K562 (cell line): Measurements from ENCODE around the gene PCMTD2. TPM values are rescaled to one million over a fixed set of nuclear protein-coding genes. Genes with fewer than 3 reads are reported as not detected.

ENCODE experiments used
- ATAC-seq: fragments of 200-7000 bp; cut with Tn5 transposase; 3 replicates; pipeline ENCODE4 v1.9.1; 2020; ENCODE audit warnings: moderate library complexity
- BruUV-seq: library from RNA; stranded (reverse); fragments of 400-500 nt; replicated peaks from 2 replicates; lab custom pipeline; 2021; lab: Mats Ljungman, UMichigan
- CTCF ChIA-PET: fragments of 300-600 bp; formaldehyde crosslinking; extraction: SDS; loops from one replicate; lab custom pipeline; 2021; ENCODE audit warnings: low intra/inter-chr PET ratio; lab: Yijun Ruan, JAX
- POLR2A ChIA-PET: fragments of 300-600, 350-650 bp; sonication (Branson Sonifier 250); formaldehyde crosslinking; extraction: SDS; loops from one replicate; lab custom pipeline; 2021; ENCODE audit warnings: antibody characterized with exemption, inconsistent platforms; lab: Yijun Ruan, JAX
- DNase-seq, 4 experiments: peaks; one replicate each; pipeline versions ENCODE4 v3.0.0 to v3.0.0-alpha.2; 2011 to 2018; ENCODE audit warnings: low spot score in 3 of 4, mixed read lengths in 3 of 4; ENCODE audit errors: extremely low read depth in 1 of 4
- FAIRE-seq: peaks from 2 replicates; lab custom pipeline; 2011; peaks lifted over from hg19 to GRCh38; lab: Jason Lieb, UNC
- H2AFZ ChIP-seq: 2 replicates; pipeline ENCODE4 v1.6.0; 2011; ENCODE audit warnings: low read depth, low read length, control low read depth, inconsistent platforms
- H3K27ac ChIP-seq: fragments of 200-600 bp; 3 replicates; pipeline ENCODE4 v1.8.0; 2011; ENCODE audit warnings: low read depth, mild to moderate bottlenecking, control low read depth, inconsistent platforms, low read length, moderate library complexity, mixed read lengths; ENCODE audit errors: extremely low read depth
- H3K27me3 ChIP-seq, 2 experiments: fragments of 300-600 bp in 1 of 2; 2 replicates in 1 of 2; 3 replicates in 1 of 2; pipeline versions ENCODE4 v1.6.0 to v1.8.0; 2011; ENCODE audit warnings: inconsistent platforms in 2 of 2, low read length in 2 of 2, mild to moderate bottlenecking in 1 of 2, mixed read lengths in 1 of 2, moderate library complexity in 1 of 2; ENCODE audit not compliant: control insufficient read depth in 2 of 2, insufficient read depth in 2 of 2
- H3K36me3 ChIP-seq: fragments of 300-600 bp; 3 replicates; pipeline ENCODE4 v1.8.0; 2011; ENCODE audit warnings: mild to moderate bottlenecking, low read length, inconsistent platforms; ENCODE audit not compliant: control insufficient read depth, insufficient read depth
- H3K4me1 ChIP-seq, 2 experiments: fragments of 200-600 bp in 1 of 2; replicated peaks in 1 of 2; 2 replicates in 1 of 2; 3 replicates in 1 of 2; pipeline versions ENCODE4 v1.5.1 to v1.8.0; 2011; ENCODE audit warnings: inconsistent platforms in 2 of 2, low read length in 2 of 2, mild to moderate bottlenecking in 1 of 2, mixed read lengths in 1 of 2, moderate library complexity in 1 of 2; ENCODE audit not compliant: control insufficient read depth in 2 of 2, insufficient read depth in 2 of 2
- H3K4me2 ChIP-seq: 2 replicates; pipeline ENCODE4 v1.6.1; 2011; ENCODE audit warnings: low read length, control low read depth, inconsistent platforms, mixed read lengths; ENCODE audit not compliant: insufficient read depth
- H3K4me3 ChIP-seq: fragments of 200-600 bp; sonication (generic), shearing (Covaris generic); 2 replicates; pipeline ENCODE4 v1.5.1; 2016; ENCODE audit warnings: control low read depth, inconsistent platforms
- H3K79me2 ChIP-seq: fragments of 200-600 bp; 3 replicates; pipeline ENCODE4 v1.8.0; 2011; ENCODE audit warnings: low read length, inconsistent platforms; ENCODE audit not compliant: control insufficient read depth, insufficient read depth
- H3K9ac ChIP-seq, 2 experiments: 2 replicates each; pipeline versions ENCODE4 v1.6.0 to v1.6.1; 2011; ENCODE audit warnings: low read depth in 2 of 2, low read length in 2 of 2, control low read depth in 1 of 2, inconsistent platforms in 1 of 2, mild to moderate bottlenecking in 1 of 2, mixed read lengths in 1 of 2; ENCODE audit not compliant: insufficient read depth in 1 of 2
- H3K9me1 ChIP-seq: one replicate; pipeline ENCODE4 v1.6.0; 2011; ENCODE audit warnings: inconsistent platforms, mild to moderate bottlenecking, low read length, moderate library complexity; ENCODE audit not compliant: control insufficient read depth, insufficient read depth
- H3K9me3 ChIP-seq: replicated peaks from 2 replicates; pipeline ENCODE4 v1.5.1; 2011; ENCODE audit warnings: low read depth, low read length, inconsistent platforms; ENCODE audit not compliant: control insufficient read depth, insufficient read depth
- H4K20me1 ChIP-seq: replicated peaks from 2 replicates; pipeline ENCODE4 v1.6.1; 2011; ENCODE audit warnings: low read length, inconsistent platforms, mixed read lengths; ENCODE audit not compliant: control insufficient read depth, insufficient read depth
- BACH1 ChIP-seq: fragments of 200-800 bp; sonication (Bioruptor generic); IDR thresholded peaks from 2 replicates; pipeline ENCODE4 v1.6.1; 2016; ENCODE audit warnings: missing genetic modification characterization, missing compliant biosample characterization
- BDP1 ChIP-seq: IDR thresholded peaks from 3 replicates; pipeline ENCODE4 v1.6.1; 2011; ENCODE audit not compliant: insufficient read length, insufficient read depth
- CHD4 ChIP-seq: fragments of 200-600 bp; sonication (generic); IDR thresholded peaks from 3 replicates; pipeline ENCODE4 v1.6.1; 2012; ENCODE audit warnings: low read depth, mild to moderate bottlenecking, mixed read lengths, low read length, inconsistent platforms; ENCODE audit not compliant: insufficient read depth, insufficient replicate concordance, poor library complexity, severe bottlenecking
- FOS ChIP-seq: IDR thresholded peaks from 3 replicates; pipeline ENCODE4 v1.6.1; 2011; ENCODE audit not compliant: insufficient read length; ENCODE audit errors: extremely low read depth
- NFE2L1 ChIP-seq: fragments of 450-650 bp; IDR thresholded peaks from 2 replicates; pipeline ENCODE4 v1.6.1; 2016; ENCODE audit warnings: missing genetic modification characterization, low read depth, mild to moderate bottlenecking, missing compliant biosample characterization, moderate library complexity, borderline replicate concordance
- WGBS: fragments of 100-300 bp; shearing (Covaris generic); methylation state at CpG from one replicate; pipeline ENCODE4 v1.1.6; 2016; ENCODE audit warnings: low coverage, mixed read lengths; ENCODE audit not compliant: insufficient coverage; ENCODE audit errors: missing lambda C conversion rate; 5-methylcytosine and 5-hydroxymethylcytosine counted together
- in situ Hi-C: fragments of 300-500 bp; cut with MboI; formaldehyde crosslinking; loops from 4 replicates; pipeline ENCODE4 v1.15.0; 2018; ENCODE audit warnings: inconsistent platforms, mixed read lengths
- intact Hi-C: fragments of 100-400 bp; cut with micrococcal nuclease; formaldehyde crosslinking; loops from 2 replicates; pipeline ENCODE4 v1.14.2; 2022
- polyA plus RNA-seq, 8 experiments: library from polyadenylated mRNA; depleted of rRNA in 4 of 8; stranded (reverse) in 5 of 8; unstranded in 3 of 8; fragments of >200 nt; fragmentation: Nextera tagmentation in 2 of 8; fragmentation: Illumina TruSeq in 1 of 8; extraction: Ambion mirVana in 2 of 8; extraction: Trizol in 1 of 8; gene quantifications; 2 replicates each; pipeline versions ENCODE4 v1.2.1 to v1.2.3, GENCODE V29; 2011 to 2014; ENCODE audit warnings: inconsistent platforms in 1 of 8, missing spikeins in 1 of 8
- total RNA-seq, 7 experiments: library from RNA; depleted of rRNA in 6 of 7; stranded (reverse); fragments of >200 nt in 6 of 7; fragmentation: Illumina TruSeq in 2 of 7; extraction: Trizol in 2 of 7; gene quantifications; 2 replicates each; pipeline versions ENCODE4 v1.2.1 to v1.2.3, GENCODE V29; 2011 to 2021; ENCODE audit warnings: low replicate concordance in 1 of 7
- TF ChIP-seq, protein P1 (sequence below), 2 experiments: fragments of 450-650 bp; IDR thresholded peaks; 2 replicates each; pipeline ENCODE4 v1.6.1; 2016; ENCODE audit warnings: mild to moderate bottlenecking in 2 of 2, borderline replicate concordance in 1 of 2, low read depth in 1 of 2, moderate library complexity in 1 of 2

Gene PCMTD2
- total and polyA plus RNA-seq, 9 of the 15 experiments (the other 6 are each of a cell fraction or from before 2014, with no cell fraction given) = 11.3 to 49.3 (median 28.4) TPM

DNA sequence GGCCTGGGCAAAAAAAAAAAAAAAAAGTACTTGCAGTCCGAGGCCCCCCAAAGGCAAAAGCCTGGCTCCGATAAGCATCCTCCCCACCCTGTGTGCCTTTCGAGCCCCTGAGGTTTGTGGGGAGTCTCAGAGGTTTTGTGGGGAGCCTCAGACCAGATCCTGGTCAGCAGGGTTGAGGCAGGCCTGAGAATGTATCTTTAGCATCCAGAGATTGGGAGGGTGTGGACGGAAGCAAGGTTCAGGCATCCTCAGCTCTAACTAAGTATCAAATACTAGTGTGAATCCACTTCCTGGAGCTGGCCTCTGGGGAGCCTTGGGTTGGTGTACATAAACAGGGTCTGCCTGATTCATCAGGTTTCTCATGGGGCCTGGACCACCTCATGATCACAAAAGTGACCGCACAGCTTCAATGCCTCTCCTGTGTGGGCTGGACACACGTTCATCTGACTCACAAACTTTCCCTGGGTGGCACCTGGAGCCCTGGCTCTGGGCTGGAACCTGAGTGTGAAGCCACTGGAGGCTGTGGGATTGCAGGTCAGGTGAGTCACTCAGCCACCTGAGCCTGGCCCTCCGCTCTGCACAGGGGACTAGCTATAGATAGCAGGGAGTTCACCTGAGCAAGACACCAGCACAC, 24.4 kb downstream of the PCMTD2 start (continued):
- TF ChIP-seq FOS (no peak), NFE2L1 (no peak)

DNA sequence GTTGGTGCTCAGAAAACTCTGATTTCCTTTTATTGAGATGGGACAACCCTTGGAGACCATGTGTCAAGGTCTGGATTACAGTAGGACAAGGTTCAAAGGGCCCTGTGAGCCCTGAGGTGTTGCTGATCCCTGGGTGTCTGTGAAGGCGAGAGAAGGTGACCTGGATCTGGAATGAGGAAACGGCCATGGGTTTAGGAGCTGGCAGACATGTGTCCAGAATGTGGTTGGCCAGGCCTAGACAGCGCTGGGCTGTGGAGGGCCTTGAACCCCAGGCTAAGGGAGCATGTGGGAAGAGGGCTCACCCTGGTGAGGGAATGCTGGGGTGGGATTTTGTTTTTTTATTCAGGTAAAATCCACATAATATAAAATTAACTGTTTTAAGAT, 24.9 kb downstream of the PCMTD2 start:
- Histone ChIP-seq H3K4me1 (no peaks in the 10 kb centered on the region), H4K20me1 (no peaks in the 10 kb centered on the region), H3K9me1 (peaks cover 4% of the 10 kb centered on the region), H3K27me3 (no peaks in the 10 kb centered on the region), H3K36me3 (no peaks in the 10 kb centered on the region), H2AFZ (no peak overlapping the region), H3K79me2 (no peaks in the 10 kb centered on the region), H3K4me3 (no peak overlapping the region), H3K9me3 (peaks cover 6% of the 10 kb centered on the region), H3K9ac (no peak overlapping the region), H3K4me2 (no peak overlapping the region), H3K27ac (no peak overlapping the region)
- FAIRE-seq = no peak
- no peak for ATAC-seq
- TF ChIP-seq, protein P1, sequence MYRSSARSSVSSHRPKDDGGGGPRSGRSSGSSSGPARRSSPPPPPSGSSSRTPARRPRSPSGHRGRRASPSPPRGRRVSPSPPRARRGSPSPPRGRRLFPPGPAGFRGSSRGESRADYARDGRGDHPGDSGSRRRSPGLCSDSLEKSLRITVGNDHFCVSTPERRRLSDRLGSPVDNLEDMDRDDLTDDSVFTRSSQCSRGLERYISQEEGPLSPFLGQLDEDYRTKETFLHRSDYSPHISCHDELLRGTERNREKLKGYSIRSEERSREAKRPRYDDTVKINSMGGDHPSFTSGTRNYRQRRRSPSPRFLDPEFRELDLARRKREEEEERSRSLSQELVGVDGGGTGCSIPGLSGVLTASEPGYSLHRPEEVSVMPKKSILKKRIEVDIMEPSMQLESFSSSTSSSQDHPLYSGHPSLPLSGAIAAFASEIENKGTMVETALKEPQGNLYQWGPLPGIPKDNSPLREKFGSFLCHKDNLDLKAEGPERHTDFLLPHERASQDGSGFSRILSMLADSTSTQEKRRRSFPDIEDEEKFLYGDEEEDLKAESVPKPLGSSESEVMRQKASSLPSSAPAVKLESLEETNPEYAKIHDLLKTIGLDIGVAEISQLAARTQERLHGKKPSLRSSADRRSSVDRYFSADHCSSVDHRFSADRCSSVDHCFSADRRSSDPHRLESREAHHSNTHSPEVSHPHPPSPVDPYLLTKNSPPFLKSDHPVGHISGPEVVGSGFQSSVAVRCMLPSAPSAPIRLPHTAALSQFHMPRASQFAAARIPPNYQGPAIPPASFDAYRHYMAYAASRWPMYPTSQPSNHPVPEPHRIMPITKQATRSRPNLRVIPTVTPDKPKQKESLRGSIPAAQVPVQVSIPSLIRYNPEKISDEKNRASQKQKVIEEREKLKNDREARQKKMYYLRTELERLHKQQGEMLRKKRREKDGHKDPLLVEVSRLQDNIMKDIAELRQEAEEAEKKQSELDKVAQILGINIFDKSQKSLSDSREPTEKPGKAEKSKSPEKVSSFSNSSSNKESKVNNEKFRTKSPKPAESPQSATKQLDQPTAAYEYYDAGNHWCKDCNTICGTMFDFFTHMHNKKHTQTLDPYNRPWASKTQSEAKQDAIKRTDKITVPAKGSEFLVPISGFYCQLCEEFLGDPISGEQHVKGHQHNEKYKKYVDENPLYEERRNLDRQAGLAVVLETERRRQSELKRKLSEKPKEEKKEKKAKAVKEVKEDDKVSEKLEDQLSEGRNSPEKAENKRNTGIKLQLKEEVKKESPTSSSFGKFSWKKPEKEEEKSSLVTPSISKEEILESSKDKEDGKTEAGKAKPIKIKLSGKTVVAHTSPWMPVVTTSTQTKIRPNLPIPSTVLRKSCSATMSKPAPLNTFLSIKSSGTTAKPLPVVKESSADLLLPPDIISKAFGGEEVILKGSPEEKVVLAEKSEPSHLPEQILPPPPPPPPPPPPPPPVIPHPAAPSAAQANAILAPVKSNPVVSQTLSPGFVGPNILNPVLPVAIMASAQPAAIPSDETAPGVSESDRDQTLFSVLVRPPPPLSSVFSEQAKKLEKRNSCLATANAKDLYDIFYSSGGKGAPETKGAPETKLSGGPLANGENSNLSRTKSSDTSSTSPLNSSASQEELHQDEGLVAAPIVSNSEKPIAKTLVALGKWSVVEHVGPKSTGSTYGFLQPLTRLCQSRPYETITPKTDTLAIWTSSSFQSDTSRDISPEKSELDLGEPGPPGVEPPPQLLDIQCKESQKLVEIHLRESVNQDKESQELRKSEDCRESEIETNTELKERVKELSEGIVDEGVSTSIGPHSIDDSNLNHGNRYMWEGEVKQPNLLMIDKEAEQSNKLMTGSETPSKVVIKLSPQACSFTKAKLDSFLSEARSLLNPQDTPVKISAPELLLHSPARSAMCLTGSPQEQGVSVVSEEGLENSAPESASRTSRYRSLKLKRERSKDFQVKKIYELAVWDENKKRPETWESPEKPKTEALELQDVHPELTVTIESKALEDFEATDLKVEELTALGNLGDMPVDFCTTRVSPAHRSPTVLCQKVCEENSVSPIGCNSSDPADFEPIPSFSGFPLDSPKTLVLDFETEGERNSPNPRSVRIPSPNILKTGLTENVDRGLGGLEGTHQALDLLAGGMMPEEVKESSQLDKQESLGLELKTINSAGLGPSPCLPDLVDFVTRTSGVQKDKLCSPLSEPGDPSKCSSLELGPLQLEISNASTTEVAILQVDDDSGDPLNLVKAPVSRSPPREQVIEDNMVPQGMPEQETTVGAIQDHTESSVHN (IDR thresholded peaks at IDR 0.05; ENCODE audit: borderline replicate concordance in 1 of 2, low read depth in 1 of 2) = no peak
- TF ChIP-seq CHD4 (no peak), BACH1 (no peak), BDP1 (no peak)
- ChIA-PET CTCF (no interaction called here), POLR2A (interaction anchor here (0.6 kb wide), 1 partner anchor 63 kb away, joined by 3 read pairs; no protein-coding TSS in a partner anchor)
- 8% methylated on average over 2 of the region's 3 CpGs for WGBS
- no TSS peak for BruUV-seq
- no peak for DNase-seq
- intact Hi-C loops (no loop called here), in situ Hi-C loops (no loop called here)
